ENCODE results near the gene SLC29A4.
"Not testable (repeated sequence)": the region's sequence is repeated elsewhere in the genome, so short reads cannot be mapped to it uniquely, and the experiment has no call there.

Gene SLC29A4

DNA sequence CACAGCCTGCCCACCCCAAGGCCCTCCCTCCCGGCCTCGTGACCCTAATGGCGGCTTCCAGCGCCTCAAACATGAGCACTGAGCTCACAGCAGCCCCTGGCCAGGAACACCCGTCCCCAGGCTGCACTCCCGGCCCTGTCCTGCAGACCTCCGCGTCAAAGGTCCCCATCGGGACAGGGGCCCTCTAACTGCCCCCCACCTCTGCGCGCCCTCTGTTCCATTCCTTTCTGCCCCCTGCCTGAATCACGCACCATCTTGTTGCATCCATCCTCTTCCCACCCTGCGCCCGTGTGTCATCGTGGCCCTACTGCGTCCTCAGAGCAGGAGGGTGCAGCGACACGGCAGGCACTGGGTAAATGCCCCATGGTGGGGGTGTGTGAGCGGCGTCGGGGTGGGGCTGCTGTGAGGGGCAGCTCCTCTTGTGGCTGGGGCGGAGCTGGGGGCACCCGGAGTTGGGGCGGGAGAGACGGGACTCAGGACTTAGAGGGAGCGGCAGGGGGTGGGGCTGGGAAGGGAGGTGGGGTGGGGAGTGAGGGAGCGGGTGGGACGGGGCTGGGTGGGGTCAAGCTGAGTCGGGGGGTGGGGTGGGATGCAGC lies 13.4 kb downstream of the SLC29A4 start:
- DNase-seq (ENCODE audit: low read depth in 2 of 2), result no peak

DNA sequence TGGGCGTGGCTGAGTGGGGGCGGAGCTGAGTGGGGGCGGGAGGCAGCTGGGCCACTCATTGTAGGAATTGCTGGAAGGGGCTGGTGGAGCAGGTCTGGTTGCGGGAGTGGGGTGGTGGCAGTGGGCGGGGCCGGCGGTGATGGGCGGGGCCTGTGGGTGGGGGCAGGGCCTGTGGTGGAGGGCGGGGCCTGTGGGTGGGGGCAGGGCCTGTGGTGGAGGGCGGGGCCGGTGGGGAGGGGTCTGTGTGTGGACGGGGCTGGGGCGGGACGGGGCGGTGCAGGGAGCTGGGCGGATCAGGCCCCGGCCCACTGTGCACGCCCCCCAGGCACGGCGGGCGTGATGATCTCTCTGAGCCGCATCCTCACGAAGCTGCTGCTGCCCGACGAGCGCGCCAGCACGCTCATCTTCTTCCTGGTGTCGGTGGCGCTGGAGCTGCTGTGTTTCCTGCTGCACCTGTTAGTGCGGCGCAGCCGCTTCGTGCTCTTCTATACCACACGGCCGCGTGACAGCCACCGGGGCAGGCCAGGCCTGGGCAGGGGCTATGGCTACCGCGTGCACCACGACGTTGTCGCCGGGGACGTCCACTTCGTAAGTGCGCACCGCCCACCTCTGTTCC lies 14.0 kb downstream of the SLC29A4 start:
- peak; percentile 49 to 71 for DNase-seq (ENCODE audit: low read depth in 2 of 2)

DNA sequence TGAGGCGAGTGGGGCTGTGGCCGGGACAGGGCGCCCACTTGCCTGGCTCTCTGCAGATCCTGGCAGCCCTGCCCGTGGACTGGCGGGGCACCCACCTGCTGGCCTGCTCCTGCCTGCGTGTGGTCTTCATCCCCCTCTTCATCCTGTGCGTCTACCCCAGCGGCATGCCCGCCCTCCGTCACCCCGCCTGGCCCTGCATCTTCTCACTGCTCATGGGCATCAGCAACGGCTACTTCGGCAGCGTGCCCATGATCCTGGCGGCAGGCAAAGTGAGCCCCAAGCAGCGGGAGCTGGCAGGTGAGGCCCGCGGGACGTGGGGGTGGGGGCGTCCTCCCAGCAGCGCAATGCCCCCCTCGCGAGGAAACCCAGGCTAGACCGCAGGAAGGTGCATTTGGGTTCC lies 17.6 kb downstream of the SLC29A4 start:
- no peak for DNase-seq (ENCODE audit: low read depth in 2 of 2)

- no peak for DNase-seq (ENCODE audit: low read depth in 2 of 2)
Measured at GRCh38 chr7:5302577-5302976, 19.8 kb downstream of the SLC29A4 start.

DNA sequence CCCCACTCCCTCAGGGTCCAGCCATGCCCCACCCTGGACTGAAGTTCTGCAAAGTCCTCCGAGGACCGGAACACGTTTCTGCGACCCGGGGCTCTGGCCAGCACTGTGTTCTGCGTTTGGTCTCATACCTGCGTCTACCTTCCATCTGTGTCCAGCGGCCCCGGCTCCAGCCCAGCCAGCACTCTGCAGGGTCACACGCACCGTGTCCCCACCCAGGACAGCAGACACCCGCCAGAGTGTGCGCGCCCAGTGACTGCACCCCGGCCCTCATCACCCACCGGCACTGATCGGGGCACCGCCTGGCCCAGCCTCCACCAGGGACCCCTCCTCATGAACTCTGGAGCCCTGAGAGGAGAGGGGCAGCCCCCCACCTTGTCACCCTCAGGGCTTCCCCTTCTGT lies 20.3 kb downstream of the SLC29A4 start:
- no peak for DNase-seq (ENCODE audit: low read depth in 2 of 2)

DNA sequence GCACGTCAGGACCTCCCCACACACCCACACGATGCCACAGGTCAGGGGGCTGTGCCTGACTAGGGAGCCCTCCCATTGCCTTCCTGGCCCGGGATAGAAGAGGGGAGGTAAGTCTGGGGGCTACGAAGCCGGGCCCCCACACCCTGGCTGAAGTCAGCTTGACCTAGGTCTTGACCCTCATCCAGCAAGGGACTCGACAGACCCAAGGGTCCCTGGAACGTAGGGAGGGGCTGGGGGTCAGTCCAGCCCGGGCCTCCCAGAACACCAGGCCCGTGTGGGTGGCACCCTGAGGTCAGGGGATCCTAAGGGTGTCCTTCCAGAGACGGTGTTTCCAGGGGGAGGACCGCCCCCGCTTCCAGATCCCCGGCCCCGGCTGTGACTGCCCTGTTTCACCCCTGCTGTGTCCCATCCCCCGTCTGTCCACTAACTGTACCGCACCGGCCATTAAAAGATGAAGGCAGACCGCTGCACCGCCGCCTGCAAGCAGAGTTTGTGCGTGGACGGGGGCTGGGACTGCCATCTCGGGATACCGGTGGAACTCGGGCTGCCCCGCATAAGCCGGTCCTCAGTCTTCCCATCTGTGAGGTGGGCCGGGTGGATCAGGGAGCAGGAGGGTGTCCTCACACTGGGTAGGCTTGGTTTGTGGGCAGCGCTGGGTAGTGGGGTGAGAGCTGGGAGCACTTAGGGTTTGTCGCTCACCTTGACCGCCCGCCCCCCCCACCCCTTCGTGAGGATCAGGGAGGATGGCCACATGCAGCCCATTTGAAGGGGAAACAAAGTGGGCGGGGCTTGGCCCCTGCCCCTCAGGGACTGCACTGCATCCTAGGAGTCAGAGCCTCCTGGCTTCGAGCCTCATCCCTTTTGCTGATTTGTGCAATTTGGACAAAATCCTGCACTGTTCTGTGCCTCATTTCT lies 21.1 kb downstream of the SLC29A4 start:
- DNase-seq (ENCODE audit: low read depth in 2 of 2), result no peak

GRCh38 chr7:5305050-5305449 lies 22.3 kb downstream of the SLC29A4 start:
- not testable (repeated sequence) for DNase-seq (ENCODE audit: low read depth in 2 of 2)

GRCh38 chr7:5307221-5308142 lies 24.7 kb downstream of the SLC29A4 start:
- DNase-seq (ENCODE audit: low read depth in 2 of 2), result not testable (repeated sequence)

DNA sequence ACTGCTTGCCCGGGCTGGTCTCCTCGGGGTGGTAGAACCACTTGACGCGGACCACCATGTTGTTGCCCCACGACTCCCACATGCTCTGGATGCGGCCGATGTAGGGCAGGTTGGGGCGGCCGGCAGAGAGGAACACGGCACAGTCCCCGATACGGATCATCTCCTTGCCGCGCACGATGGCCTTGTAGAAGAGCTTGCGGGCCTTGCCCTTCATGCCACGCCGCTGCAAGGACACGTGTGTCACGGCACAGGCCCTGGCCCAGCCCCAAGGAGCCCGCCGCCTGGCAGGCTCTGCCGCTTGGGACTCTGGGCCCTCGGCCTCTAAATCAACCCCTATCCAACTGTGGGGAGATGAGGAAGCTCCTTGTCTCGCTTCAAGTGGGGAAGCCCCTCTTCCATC lies 26.4 kb downstream of the SLC29A4 start:
- no peak for DNase-seq (ENCODE audit: low read depth in 2 of 2)

DNA sequence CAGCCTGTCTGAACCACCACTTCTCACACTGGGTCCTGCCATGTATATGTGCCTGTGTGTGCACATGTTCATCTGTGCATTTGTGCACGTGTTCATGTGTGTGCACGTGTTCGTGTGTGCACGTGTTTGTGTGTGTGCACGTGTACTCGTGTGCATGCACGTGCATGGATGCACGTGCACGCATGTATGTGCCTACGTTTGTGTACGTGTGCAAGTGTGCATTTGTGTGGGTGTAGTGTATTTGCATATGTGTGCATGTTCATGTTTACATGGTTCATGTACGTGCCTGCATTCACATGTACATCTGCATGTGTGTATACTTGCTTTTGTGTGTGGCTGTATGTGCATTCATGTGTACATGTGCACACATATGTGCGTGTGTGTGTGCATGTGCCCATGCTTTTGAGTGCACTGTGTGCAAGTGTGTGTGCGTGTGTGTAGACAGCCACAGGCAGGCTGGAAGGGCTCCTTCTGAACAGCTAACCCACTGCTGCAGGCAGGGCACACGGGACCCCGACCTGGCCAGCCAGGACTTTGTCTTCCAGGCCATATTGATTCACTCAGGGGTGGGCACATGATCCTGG lies 28.2 kb downstream of the SLC29A4 start:
- no peak for DNase-seq (ENCODE audit: low read depth in 2 of 2)

DNA sequence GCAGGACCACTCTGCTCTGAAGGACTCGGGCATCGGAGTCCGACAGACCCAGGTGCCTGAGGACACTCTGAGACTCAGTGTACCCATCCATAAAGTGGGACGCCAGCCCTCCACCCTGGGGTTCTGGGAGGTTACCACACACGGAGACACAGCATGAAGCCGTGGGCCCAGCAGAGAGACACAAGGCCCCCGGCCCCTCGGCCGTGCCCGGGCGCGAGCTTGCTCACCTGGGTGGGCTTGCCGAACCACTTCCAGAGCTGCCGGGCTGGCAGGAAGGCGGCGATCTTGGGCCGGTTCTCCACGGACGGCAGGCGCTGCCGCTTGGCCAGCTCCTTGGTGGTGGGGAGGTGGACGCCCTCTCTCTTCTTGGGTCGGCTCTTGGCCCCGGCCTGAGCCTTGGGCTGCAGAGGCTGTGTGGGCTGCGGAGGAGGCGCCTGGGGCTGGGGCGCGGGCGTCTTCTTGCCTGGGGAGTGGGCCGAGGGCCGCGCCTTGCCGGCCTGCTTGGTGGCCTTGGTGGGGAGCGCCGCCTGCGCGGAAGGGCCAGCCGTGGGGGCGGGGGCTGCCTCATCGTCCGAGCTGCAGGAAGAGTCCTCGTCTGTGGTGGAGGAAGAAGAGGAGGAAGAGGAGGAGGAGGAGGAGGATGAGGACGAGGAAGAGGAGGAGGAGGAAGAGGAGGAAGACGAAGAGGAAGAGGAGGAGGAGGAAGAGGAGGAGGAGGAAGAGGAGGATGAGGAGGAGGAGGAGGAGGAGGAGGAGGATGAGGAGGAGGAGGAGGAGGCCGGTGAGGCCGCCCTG lies 29.7 kb downstream of the SLC29A4 start:
- not testable (repeated sequence) for DNase-seq (ENCODE audit: low read depth in 2 of 2)

DNA sequence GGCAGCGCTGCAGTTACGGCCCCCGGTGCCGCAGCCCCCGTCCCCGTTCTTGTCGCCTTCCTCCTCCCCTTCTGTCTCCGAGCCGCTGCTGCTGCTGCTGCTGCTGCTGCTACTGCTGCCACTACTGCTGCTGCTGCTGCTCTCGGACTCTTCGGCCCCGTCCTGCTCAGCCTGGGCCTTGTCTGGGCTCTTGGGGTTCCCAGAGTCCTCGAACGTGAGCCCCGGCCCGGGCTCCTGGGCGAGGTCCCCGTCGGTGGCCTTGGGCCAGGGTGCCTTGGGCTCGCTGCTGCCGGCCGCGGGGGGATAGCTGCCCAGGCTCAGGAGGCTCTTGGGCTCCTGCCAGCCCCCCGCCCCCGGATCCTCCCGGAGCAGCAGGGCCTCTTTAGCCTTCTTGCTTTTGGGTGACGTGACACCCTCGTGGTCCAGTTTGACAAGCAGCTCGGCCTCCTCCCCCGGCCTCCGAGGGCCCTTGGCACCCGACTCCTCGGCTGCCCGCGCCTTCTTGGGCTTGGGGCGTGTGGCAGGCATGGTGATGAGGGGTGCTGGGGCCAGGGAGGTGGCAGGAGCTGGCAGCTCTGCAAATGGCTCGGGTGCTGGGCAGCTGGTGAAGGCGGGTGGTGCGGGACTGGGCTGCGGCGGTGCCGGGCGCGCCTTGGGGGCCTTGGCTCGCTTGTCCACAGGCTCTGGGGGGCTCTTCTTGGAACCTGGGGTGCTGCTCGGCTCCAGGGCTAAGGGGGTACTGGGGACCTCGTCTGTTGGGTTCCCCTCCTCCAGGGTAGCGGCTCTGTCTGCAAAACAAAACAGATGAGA lies 30.5 kb downstream of the SLC29A4 start:
- DNase-seq (ENCODE audit: low read depth in 2 of 2), result not testable (repeated sequence)

GRCh38 chr7:5314864-5315263 lies 32.1 kb downstream of the SLC29A4 start:
- DNase-seq (ENCODE audit: low read depth in 2 of 2), result no peak

GRCh38 chr7:5315761-5316160 lies 33.0 kb downstream of the SLC29A4 start:
- DNase-seq (ENCODE audit: low read depth in 2 of 2), result no peak

DNA sequence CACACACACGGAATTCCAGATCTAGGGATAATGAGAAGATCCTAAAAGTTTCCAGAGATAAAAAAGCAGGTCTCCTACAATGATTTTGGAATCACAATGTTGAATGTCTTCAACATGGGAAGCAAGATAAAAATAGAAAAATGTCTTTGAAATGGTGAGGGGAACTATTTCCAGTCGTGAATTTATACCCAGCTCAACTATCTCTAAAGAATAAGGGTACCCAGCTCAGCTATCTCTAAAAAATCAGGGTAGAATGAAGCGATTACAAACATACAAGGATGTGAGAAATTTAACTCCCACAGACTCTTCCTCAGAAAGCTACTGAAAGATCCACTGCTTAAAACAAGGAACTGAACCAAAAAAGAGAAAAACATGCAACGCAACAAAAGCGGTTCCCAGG lies 35.9 kb downstream of the SLC29A4 start:
- DNase-seq (ENCODE audit: low read depth in 2 of 2), result not testable (repeated sequence)

DNA sequence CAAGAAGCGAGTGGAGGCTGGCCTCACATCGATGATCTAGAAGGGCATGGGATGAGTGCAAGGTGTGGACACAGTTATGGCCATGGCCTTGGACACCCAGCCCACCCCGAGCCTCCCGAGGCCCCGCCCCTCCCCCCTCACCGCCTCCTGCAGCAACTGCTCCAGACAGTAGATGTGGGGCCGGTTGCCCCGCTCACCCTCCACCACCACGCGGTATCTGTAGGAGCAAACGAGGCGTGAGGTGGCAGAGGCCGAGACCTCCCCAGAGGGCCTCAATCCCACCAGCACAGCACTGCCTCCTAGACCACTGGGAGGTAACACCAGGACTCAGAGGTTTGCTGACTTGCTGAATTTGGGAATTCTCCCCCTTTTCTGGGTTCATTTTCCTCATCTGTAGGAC lies 37.6 kb downstream of the SLC29A4 start:
- DNase-seq (ENCODE audit: low read depth in 2 of 2), result no peak

GRCh38 chr7:5320802-5321396 lies 38.2 kb downstream of the SLC29A4 start:
- no peak for DNase-seq (ENCODE audit: low read depth in 2 of 2)

DNA sequence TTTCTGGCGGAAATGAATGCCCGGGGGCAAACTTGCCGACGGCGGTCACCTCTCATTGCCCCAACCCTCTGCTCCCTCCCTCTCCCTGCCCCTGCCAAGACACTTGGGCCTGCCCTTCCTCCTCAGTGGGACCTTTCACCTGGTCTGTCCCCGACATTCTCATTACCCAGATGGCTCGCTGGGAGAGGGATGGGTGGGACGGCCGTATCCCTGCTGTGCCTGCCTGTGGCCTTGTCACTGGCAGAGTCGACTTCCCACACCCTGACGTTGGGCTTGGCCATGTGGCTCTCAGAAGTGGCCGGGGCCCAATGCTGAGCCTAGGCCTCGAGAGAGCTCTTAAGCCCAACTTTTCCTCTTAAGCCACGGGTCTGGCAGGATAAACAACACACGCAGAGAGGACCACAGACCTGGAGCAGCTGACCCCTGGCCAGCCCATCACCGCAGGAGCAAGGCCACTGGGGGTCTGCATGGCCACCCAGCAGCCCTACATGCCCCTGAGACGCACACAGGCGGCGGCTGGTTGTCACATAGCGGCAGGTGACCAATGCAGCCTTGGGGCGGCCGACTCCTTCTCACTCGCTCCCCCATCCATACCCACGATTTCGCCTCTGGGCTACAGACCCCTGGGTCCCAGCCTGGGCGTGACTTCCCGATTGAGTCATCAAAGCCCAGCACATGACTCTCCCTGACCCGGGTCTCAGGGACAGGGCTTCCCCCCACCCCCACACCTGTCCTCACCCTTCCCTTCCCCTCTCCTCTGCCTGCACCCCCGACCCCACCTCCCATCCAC lies 40.1 kb downstream of the SLC29A4 start:
- no peak for DNase-seq (ENCODE audit: low read depth in 2 of 2)
